Bronchial epithelial cell (primary cell): Measurements from ENCODE around the gene SSUH2. TPM values are rescaled to one million over a fixed set of nuclear protein-coding genes. Genes with fewer than 3 reads are reported as not detected.

ENCODE experiments used
- DNase-seq: peaks from one replicate; pipeline ENCODE4 v3.0.0-alpha.2; 2010; ENCODE audit warnings: low read depth
- FAIRE-seq: peaks from 2 replicates; lab custom pipeline; 2011; peaks lifted over from hg19 to GRCh38; lab: Jason Lieb, UNC
- H3K27me3 ChIP-seq: 2 replicates; pipeline ENCODE4 v1.5.1; 2011; ENCODE audit warnings: low read length; ENCODE audit not compliant: control insufficient read depth, insufficient read depth
- H3K36me3 ChIP-seq: 2 replicates; pipeline ENCODE4 v1.5.1; 2011; ENCODE audit warnings: low read length; ENCODE audit not compliant: control insufficient read depth, insufficient read depth
- H3K4me3 ChIP-seq: 2 replicates; pipeline ENCODE4 v1.5.1; 2011; ENCODE audit warnings: mild to moderate bottlenecking, low read depth, low read length, control low read depth
- total RNA-seq: library from RNA; depleted of rRNA; stranded (reverse); fragments of >200 nt; gene quantifications from 2 replicates; pipeline ENCODE4 v1.2.1, GENCODE V29; 2014
- TF ChIP-seq, protein P1 (sequence below): IDR thresholded peaks from 2 replicates; pipeline ENCODE4 v1.5.1; 2011; ENCODE audit warnings: mild to moderate bottlenecking, moderate library complexity, low read length, control low read depth, inconsistent platforms; ENCODE audit not compliant: insufficient read depth, severe bottlenecking

The SSUH2 gene
- total RNA-seq, 1 donor from 2014 or later, result 0.26 TPM

DNA sequence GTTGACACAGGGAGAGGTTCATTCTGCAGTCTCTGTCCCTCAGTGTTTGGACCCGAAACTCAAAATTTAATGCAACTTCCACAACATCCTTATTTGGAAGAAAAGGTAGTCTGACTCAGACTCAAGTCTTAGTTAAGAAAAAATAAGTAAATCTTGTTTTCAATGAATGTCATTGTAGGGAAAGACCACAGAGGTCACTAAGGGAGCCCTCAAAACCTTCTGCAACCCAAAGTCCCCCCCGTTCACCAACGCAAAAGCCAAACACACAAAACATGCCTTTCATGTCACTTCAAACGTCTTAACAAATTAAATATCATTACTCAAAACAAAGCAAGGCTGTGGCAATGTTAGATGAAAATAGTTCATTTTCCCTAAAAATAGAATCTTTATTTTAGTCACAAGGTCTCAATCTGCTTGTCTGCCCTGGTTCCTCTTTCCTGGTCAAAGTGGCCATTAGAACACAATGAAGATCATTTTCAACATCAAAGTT lies 20.9 kb upstream of the SSUH2 start:
- Histone ChIP-seq H3K36me3 (no peaks in the 10 kb centered on the region), H3K4me3 (no peak overlapping the region), H3K27me3 (no peaks in the 10 kb centered on the region)
- DNase-seq, result no peak
- TF ChIP-seq, protein P1, sequence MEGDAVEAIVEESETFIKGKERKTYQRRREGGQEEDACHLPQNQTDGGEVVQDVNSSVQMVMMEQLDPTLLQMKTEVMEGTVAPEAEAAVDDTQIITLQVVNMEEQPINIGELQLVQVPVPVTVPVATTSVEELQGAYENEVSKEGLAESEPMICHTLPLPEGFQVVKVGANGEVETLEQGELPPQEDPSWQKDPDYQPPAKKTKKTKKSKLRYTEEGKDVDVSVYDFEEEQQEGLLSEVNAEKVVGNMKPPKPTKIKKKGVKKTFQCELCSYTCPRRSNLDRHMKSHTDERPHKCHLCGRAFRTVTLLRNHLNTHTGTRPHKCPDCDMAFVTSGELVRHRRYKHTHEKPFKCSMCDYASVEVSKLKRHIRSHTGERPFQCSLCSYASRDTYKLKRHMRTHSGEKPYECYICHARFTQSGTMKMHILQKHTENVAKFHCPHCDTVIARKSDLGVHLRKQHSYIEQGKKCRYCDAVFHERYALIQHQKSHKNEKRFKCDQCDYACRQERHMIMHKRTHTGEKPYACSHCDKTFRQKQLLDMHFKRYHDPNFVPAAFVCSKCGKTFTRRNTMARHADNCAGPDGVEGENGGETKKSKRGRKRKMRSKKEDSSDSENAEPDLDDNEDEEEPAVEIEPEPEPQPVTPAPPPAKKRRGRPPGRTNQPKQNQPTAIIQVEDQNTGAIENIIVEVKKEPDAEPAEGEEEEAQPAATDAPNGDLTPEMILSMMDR, result no peak
- no peak for FAIRE-seq

DNA sequence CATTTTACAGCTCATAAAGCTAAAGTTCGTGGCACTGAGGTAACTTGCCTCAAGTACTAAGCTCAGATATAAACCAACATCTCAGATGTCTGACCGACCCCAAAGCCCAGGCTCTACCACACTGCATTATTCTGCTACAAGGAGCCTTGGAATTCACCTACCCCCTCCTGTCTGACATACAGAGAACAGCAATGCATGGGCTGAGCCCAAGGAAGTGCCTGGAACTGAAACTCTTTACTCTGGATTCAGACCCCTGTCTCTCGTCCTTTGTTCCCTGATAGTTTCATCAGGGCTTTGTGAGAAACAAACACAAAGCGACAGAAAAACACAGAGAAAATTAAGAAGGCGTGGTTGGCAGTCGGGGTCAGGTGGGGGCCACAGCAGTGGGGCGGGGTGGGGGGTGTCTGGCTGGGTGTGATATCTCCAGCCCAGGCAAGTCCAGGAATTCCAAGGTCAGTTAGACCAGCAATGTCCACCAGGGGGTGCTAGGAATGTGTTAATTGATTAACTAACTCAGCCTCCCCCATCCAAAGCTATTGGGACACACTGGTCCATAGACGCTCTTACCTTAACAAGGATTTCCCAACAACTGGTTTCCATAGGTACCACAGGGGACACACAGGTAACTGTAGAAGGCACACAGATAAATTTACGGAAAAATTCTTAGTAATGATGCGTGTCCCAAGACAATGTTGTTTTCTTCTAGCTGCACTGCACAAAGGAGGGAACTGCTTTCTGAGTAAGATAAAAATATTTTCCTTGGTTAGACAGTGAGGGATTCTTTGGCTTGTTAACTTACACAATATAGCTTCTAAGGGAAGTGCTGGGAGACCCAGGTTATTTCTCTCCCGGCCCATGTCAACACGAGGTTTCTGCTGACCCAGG lies 18.8 kb upstream of the SSUH2 start:
- DNase-seq (peak; percentile 79), FAIRE-seq (no peak)
- TF ChIP-seq, protein P1, result peak; percentile 65
- Histone ChIP-seq H3K27me3 (no peaks in the 10 kb centered on the region), H3K36me3 (no peaks in the 10 kb centered on the region), H3K4me3 (no peak overlapping the region)

DNA sequence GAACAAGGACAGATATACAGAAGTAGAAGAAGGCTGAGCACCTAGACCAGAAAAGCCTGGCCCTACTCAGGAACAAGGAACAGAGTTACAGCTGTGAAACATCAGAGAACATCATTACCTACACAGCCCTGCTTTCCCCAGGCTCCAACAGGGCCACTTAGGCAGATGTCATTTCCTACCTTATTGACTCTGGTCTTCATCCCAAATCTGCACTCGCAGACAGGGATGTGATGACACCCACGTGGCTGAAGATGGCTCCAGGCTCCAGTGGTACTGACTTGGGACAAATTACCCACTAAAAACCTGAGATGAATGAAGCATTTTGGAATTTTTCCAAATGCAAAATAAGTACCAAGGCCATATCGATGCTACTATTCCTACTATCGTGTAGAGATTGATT lies 18.0 kb upstream of the SSUH2 start:
- H3K4me3 ChIP-seq, result no peak overlapping the region
- DNase-seq (no peak), FAIRE-seq (no peak)
- no peaks in the 10 kb centered on the region for H3K27me3 ChIP-seq
- no peaks in the 10 kb centered on the region for H3K36me3 ChIP-seq
- TF ChIP-seq, protein P1, result no peak

DNA sequence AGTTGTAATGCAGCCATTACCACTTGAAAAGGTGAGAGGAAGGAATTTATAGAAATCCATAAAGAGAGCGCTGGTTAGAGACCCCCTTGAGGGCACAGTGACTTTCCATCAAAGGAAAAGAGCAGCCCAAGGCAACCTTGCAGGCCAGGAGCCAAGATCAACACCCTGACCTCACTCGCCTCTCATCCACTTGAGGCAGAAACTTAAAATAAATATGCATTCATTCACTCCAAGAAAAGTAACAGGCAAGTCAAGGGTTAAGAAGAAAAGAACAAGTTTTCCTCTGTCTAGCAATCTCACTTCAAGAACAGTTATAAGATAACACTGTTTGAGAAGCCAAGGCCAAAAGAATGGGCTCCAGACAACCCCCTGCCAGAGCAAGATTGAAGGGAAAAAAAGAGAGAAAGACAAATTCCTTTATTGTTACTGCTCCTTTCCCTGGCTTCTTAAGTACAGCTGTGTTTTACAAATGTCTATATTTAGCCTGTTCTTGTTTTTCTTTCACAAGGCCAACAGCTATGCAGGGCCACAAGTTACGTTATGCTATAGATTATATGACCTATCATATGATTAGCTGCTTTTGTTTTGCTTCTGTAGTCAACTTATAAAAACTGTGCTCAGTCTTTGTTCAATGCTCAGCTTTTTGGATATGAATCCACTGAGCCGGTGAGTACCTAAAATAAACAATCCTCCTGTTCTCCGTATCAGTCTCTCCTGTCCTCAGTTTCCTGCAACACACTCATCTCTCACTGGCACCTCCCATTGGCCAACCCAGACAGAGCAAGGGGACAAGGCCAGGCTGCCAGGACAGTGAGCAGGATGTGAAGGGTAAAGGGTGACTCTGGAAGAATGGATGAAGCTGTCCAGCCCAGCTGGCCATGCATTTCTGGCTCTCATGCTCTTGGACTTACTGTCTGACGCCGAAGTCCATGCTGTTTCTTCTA lies 15.8 kb upstream of the SSUH2 start:
- DNase-seq (no peak), FAIRE-seq (no peak)

DNA sequence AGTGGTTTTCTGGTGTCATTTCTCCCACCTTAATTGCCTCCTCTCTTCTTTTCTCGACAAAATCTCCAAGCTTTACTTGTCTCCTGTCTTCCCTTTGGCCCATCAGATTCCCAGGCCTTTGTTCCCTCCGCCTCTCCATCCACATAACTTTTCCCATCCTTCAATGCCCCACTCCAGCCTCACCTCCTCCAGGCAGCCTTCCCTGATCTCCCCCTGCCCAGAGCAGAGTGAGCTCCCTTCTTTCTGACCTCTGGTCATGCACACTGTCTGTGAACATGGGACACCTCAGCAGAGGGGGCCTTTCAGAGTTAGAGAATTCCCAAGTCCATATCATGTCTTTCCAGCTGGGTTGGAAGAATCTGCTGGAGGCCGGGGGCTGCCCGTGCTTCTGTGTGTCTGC lies 14.6 kb upstream of the SSUH2 start:
- DNase-seq (no peak), FAIRE-seq (no peak)
- no peaks in the 10 kb centered on the region for H3K36me3 ChIP-seq
- H3K4me3 ChIP-seq, result no peak overlapping the region
- no peaks in the 10 kb centered on the region for H3K27me3 ChIP-seq
- TF ChIP-seq, protein P1, result no peak

More for the DNA sequence above, 15.8 kb upstream of the SSUH2 start:
- Histone ChIP-seq H3K4me3 (no peak overlapping the region), H3K27me3 (no peaks in the 10 kb centered on the region), H3K36me3 (no peaks in the 10 kb centered on the region)
- TF ChIP-seq, protein P1, result no peak
